ENCODE results near the gene ALG6. TPM values are rescaled to one million over a fixed set of nuclear protein-coding genes. Genes with fewer than 3 reads are reported as not detected.
A peak's percentile ranks its signal among the peaks of the same experiment; 100 is the strongest.
"Not testable (repeated sequence)": the region's sequence is repeated elsewhere in the genome, so short reads cannot be mapped to it uniquely, and the experiment has no call there.

The ALG6 gene
- total RNA-seq, 4 donors from 2014 or later = 4.2 to 10.3 (median 8.8) TPM

DNA sequence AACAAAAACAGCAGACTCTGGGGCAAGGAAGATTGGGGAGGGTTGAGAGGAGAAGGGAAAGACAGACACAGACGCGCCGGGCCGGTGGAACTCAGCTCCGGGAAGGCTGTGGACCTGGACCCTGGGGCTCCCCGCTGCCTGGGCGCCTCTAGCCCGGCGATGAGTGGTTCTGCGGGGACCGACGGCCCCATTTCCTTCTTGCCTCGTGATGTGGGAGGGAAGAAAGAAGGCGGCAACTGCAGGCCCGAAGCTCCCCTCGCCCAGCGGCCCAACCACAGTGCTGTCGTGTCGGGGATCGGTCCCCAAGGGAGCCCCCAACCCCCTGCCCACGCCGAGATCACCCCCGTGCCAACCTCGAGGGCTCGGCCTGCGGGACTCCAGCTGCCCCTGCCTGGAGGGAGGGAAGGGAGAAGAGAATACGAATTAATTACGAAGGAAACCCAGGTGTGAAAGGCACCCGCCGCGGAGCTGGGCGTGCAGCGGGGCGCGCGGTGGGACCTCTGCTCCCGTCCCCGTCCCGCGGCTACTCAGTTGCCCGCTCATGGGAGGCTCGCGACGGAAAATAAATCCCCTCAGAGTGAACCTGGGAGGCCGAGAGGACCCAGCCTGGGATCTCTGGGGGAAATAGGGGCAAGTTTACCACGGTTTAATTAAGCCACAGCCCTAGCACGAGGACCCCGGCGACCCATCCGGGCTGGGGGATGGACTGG, 37.7 kb upstream of the ALG6 start:
- peak; percentile 24 for ATAC-seq (ENCODE audit: low FRiP score)
- no peak for TF ChIP-seq CTCF (IDR thresholded peaks at IDR 0.05)
- DNase-seq (ENCODE audit: low spot score) = no peak

DNA sequence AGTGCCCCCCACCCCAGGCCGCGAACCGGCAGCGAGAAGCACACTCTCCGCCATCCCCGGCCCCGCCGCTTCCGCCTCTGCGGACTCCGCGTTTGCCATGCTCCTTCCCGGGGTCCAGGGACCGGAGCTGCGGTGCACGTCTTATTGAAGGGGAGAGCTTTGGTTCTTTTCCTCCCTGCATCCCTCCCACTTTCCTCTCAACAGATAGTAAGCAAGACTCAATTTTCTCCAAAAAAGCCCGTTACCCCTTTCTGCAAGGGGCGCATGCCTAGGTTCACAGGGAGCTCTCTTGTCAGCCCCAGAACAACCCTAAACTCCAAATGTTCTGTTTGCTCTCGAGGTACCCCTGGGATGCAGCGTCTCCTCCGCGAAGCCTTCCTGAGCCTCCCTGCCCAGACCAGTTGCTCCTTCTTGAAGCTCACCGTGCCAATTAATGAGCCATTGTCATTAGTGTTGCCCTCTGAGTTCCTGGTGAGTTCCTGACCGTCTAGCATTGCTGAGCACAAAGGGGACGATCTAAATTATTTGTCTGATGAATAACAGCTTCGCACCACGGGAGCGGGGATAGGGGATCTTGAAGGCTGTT, 37.0 kb upstream of the ALG6 start:
- no peak for TF ChIP-seq CTCF (IDR thresholded peaks at IDR 0.05)
- no peak for ATAC-seq (ENCODE audit: low FRiP score)
- DNase-seq (ENCODE audit: low spot score) = no peak

DNA sequence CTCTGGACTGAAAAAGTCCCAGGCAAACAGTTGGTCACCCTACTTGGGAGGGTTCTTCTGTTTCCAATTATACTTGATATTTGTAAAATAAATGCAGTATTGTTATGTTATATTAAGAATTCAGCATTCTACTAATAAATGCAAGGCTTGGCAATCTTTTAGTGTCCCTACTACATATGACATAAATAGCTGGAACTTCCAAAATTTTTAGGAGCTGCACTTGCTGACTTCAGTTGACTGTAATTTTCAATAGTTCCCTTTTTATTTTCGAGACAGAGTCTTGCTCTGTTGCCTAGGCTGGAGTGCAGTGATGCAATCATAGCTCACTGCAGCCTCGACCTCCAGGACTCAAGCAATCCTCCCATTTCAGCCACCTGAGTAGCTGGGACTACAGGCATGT, 25.0 kb upstream of the ALG6 start:
- no peak for TF ChIP-seq CTCF (IDR thresholded peaks at IDR 0.05)
- DNase-seq (ENCODE audit: low spot score) (no peak), ATAC-seq (ENCODE audit: low FRiP score) (no peak)

DNA sequence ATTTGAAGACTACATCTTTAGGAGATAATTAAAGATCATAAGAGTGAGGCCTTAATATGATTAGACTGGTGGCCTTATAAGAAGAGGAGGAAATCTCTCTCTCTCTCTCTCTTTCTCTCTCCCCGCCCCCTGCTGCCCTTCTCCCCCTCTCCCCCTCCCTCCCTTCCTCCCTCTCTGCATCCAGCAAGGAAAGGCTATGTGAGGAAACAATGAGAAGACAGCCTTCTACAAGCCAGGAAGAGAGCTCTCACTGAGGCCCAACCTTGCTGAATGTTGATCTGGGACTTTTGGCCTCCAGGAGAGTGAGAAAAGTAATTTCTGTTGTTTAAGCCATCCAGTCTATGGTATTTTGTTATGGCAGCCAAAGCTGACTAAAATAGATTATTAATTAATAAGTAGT, 23.5 kb upstream of the ALG6 start:
- TF ChIP-seq CTCF (IDR thresholded peaks at IDR 0.05) = no peak
- DNase-seq (ENCODE audit: low spot score) = no peak

GRCh38 chr1:63350320-63350719, 17.1 kb upstream of the ALG6 start:
- ATAC-seq (ENCODE audit: low FRiP score) (no peak), DNase-seq (ENCODE audit: low spot score) (no peak)
- no peak for TF ChIP-seq CTCF (IDR thresholded peaks at IDR 0.05)

More for the DNA sequence above, 23.5 kb upstream of the ALG6 start:
- ATAC-seq (ENCODE audit: low FRiP score) = no peak

GRCh38 chr1:63352736-63353135, 14.7 kb upstream of the ALG6 start:
- no peak for TF ChIP-seq CTCF (IDR thresholded peaks at IDR 0.05)
- ATAC-seq (ENCODE audit: low FRiP score) (no peak), DNase-seq (ENCODE audit: low spot score) (no peak)

DNA sequence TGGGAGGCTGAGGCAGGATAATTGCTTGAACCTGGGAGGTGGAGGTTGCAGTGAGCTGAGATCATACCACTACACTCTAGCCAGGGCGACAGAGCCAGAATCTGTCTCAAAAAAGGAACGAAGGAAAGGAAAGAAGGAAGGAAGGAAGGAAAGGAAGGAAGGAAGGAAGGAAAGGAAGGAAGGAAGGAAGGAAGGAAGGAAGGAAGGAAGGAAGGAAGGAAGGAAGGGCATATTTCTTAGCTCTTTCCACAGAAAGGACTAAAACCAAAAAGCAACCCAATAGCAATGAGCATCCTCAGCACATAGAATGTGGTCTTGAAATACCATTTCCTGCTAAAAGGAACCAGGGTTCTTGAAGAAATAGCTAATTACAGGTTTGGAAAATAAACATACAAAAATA, 11.2 kb upstream of the ALG6 start:
- not testable (repeated sequence) for ATAC-seq (ENCODE audit: low FRiP score); DNase-seq (ENCODE audit: low spot score)

All from omental fat pad (tissue), 4 donors.